PFSK-1 (cell line): Measurements from ENCODE around the gene SLC28A1.

Source experiments
- FOXP2 ChIP-seq: optimal IDR thresholded peaks from 2 replicates; pipeline ENCODE3; 2011; ENCODE audit warnings: borderline replicate concordance, control low read depth, inconsistent platforms; ENCODE audit not compliant: insufficient read depth; ENCODE audit errors: extremely low read length, extremely low read depth
- POLR2AphosphoS5 ChIP-seq: IDR thresholded peaks from 2 replicates; pipeline ENCODE4 v1.6.1; 2012; ENCODE audit warnings: low read depth, mild to moderate bottlenecking, control low read depth, low read length, moderate library complexity
- REST ChIP-seq, 2 experiments: IDR thresholded peaks; 2 replicates each; pipeline versions ENCODE4 v1.6.1 to v1.8.0; 2011 to 2012; ENCODE audit warnings: low read depth in 2 of 2, low read length in 2 of 2, control low read depth in 1 of 2, inconsistent platforms in 1 of 2, mild to moderate bottlenecking in 1 of 2, moderate library complexity in 1 of 2; ENCODE audit not compliant: insufficient read depth in 1 of 2
- SIN3A ChIP-seq: IDR thresholded peaks from 2 replicates; pipeline ENCODE4 v1.6.1; 2012; ENCODE audit warnings: mild to moderate bottlenecking, low read length, moderate library complexity, borderline replicate concordance; ENCODE audit not compliant: insufficient read depth
- TAF1 ChIP-seq: IDR thresholded peaks from 2 replicates; pipeline ENCODE4 v1.6.1; 2012; ENCODE audit warnings: low read length, control low read depth, borderline replicate concordance; ENCODE audit not compliant: insufficient read depth

The SLC28A1 gene

GRCh38 chr15:84847382-84847781 lies 37.1 kb upstream of the SLC28A1 start:
- no peak for TF ChIP-seq REST (IDR thresholded peaks at IDR 0.05; ENCODE audit: insufficient read depth in 1 of 2, low read depth in 2 of 2, low read length in 2 of 2)
- no peak for TF ChIP-seq SIN3A

GRCh38 chr15:84852212-84852611 lies 32.2 kb upstream of the SLC28A1 start:
- TF ChIP-seq FOXP2 (no peak), SIN3A (no peak), TAF1 (no peak), POLR2AphosphoS5 (no peak), REST (IDR thresholded peaks at IDR 0.05; ENCODE audit: insufficient read depth in 1 of 2, low read depth in 2 of 2, low read length in 2 of 2) (no peak)

- TF ChIP-seq POLR2AphosphoS5 = no peak
- TF ChIP-seq SIN3A = no peak
- TF ChIP-seq FOXP2 = no peak
- no peak for TF ChIP-seq REST (IDR thresholded peaks at IDR 0.05; ENCODE audit: insufficient read depth in 1 of 2, low read depth in 2 of 2, low read length in 2 of 2)
- no peak for TF ChIP-seq TAF1
Measured at GRCh38 chr15:84855136-84855535, 29.3 kb upstream of the SLC28A1 start.

GRCh38 chr15:84855765-84856164 lies 28.7 kb upstream of the SLC28A1 start:
- no peak for TF ChIP-seq FOXP2
- TF ChIP-seq POLR2AphosphoS5 = no peak
- TF ChIP-seq SIN3A = no peak
- TF ChIP-seq REST (IDR thresholded peaks at IDR 0.05; ENCODE audit: insufficient read depth in 1 of 2, low read depth in 2 of 2, low read length in 2 of 2) = no peak
- TF ChIP-seq TAF1 = no peak

- TF ChIP-seq POLR2AphosphoS5 (no peak), REST (IDR thresholded peaks at IDR 0.05; ENCODE audit: insufficient read depth in 1 of 2, low read depth in 2 of 2, low read length in 2 of 2) (no peak), SIN3A (no peak), FOXP2 (no peak), TAF1 (no peak)
Measured at GRCh38 chr15:84856731-84857417, 27.6 kb upstream of the SLC28A1 start.
